Stimulated activated CD8-positive, alpha-beta memory T cell treated with anti-CD3 and anti-CD28 coated beads, Interleukin-4, amount 100 ng/mL, for 1 hour (primary cell): ENCODE results near the gene OR8K1.

Source experiments
- DNase-seq, 2 donors: peaks; one replicate each; pipeline ENCODE4 v3.0.0-alpha.2; 2020; ENCODE audit warnings: low read depth in 2 of 2, low spot score in 1 of 2

The OR8K1 gene

GRCh38 chr11:56345739-56346138 is at the start of gene OR8K1:
Gene OR8K1 (plus strand): TSS chr11:56346039. CDS start chr11:56346039, 0 bp downstream.
- DNase-seq, result no peak

DNA sequence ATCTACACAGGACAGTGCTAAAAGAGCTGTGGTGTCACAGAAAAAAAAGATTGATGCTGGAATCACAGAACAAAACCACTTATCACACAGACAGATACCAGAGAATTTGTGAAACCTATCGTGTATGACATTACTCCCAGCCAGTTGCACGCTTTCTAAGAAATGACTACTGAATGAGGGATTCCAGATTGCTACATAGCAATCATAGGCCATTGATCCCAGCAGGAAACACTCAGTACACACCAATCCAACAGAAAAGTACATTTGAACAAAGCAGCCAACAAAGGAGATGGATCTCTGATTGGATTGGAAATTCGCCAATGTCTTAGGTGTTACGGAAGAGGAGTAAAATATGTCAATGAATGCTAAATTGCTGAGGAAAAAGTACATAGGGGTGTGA is 48.9 kb upstream of the OR8K1 start:
- no peak for DNase-seq

GRCh38 chr11:56307836-56308235 is 38.0 kb upstream of the OR8K1 start:
- no peak for DNase-seq

GRCh38 chr11:56314844-56315243 is 31.0 kb upstream of the OR8K1 start, which contains the start of gene OR8K3:
Gene OR8K3 (plus strand): TSS chr11:56315144. CDS start chr11:56318307, 3,163 bp downstream.
- DNase-seq, result no peak

DNA sequence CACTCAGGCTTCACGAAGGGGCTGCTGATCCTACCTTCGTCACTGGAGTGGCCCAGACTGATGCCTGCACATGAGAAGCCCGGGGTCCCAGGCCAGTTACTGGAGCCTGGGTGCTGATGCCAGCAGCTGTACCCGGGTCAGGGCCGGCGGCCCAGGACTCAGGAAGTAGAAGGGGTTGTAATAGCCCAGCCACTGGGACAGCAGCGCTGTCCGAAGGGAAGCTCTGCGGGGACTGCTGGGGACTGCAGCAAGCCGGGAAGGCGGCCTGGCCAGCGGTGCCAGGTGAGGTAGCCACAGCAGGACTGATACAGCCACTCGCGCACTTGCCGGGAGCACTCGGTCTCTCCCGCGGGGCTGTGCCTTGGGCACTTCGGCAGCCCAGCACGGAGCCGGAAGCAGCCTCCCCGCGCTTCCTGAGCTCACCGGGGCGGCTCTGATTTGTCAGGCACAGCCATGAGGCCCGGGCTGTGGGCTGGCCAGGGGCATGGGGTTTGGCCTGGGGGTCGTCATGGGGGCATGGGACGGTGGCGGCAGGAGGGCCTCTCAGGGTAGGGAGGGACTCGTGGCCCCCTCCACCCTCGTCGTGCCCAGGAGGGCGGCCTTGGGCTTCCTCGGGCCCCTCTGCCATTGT is 13.9 kb upstream of the OR8K1 start:
- no peak for DNase-seq

DNA sequence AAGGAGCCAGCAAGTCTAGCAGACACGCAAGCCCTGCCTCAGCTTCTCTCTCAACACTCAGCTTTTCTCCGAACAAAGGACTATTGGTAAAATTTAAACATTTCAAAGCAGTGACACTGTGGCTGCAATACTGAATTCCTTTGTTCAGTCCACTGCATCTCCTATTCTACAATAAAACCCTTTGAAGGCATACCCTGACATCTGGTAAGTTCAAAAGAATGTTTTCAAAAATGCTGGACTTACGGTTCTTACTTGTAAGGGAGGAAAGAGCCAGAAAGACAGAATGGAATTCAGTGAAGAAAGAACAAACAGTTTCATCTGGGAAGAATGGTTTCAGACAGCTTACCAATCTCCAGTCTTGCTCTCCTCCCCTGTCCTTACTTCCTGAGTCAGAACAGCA is 12.7 kb upstream of the OR8K1 start:
- DNase-seq, result no peak

GRCh38 chr11:56340289-56340688 is 5.5 kb upstream of the OR8K1 start:
- no peak for DNase-seq

- no peak for DNase-seq
Observed at GRCh38 chr11:56353991-56354390, 8.2 kb downstream of the OR8K1 start, which contains the start of gene OR8J1. Gene OR8J1 (plus strand): TSS chr11:56354291. CDS start chr11:56360247, 5,956 bp downstream.

GRCh38 chr11:56375324-56375723 is 29.5 kb downstream of the OR8K1 start, which contains the start of gene OR8U1:
Gene OR8U1 (plus strand): TSS chr11:56375624. CDS start chr11:56375624, 0 bp downstream.
- no peak for DNase-seq

- no peak for DNase-seq
Observed at GRCh38 chr11:56380120-56380519, 34.3 kb downstream of the OR8K1 start.

DNA sequence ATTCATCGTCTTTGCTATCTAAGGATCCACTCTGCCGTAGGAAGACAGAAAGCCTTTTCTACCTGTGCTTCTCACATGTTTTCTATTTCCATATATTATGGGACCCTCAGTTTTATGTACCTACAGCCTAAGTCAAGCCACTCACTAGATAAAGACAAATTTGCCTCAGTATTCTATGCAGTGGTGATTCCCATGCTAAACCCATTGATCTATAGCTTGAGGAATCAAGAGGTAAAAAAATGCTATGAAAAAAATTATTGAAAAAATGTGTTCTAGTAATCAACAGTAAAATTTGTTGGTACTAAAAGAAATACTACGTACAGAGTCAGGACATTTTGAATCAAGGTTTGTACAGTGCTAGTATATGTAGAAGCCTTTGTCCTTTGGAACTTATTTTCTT is 48.5 kb downstream of the OR8K1 start:
- no peak for DNase-seq

DNA sequence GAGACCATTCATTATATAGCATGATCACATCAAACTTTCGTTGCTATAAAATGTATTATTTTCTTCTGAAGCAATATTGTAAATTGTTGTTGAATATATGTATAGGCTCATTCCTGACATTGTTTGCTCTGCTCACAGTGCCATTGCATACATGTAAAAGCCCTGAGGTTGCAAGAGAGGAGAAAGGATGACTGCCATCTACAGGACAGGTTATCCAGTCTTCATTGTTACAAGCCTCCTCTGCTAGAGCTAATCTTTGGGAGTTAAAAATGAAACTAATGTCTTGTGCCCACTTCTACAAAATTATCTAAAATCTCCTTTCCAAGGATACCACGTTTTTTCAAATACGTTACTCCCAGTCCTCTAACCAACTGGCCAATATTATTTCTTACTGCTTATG is 50.2 kb downstream of the OR8K1 start:
- DNase-seq, result no peak
